Small intestine (tissue), 7 donors: Measurements from ENCODE around the gene MCUR1. TPM values are rescaled to one million over a fixed set of nuclear protein-coding genes. Genes with fewer than 3 reads are reported as not detected.
"Not testable (repeated sequence)": the region's sequence is repeated elsewhere in the genome, so short reads cannot be mapped to it uniquely, and the experiment has no call there.

Experiments
- DNase-seq, 2 donors: peaks; one replicate each; pipeline versions ENCODE4 v3.0.0 to v3.0.0-alpha.2; 2013
- FAIRE-seq: peaks from 2 replicates; lab custom pipeline; 2012; peaks lifted over from hg19 to GRCh38; lab: Jason Lieb, UNC
- H3K27ac ChIP-seq, 3 donors: one replicate each; pipeline ENCODE4 v1.5.1; 2013; ENCODE audit warnings: low read length in 2 of 3, mild to moderate bottlenecking in 2 of 3, control low read depth in 1 of 3, inconsistent platforms in 1 of 3, low read depth in 1 of 3, moderate library complexity in 1 of 3
- H3K27me3 ChIP-seq, 3 donors: one replicate each; pipeline ENCODE4 v1.6.1; 2013; ENCODE audit warnings: low read length in 3 of 3, inconsistent platforms in 1 of 3; ENCODE audit not compliant: control insufficient read depth in 3 of 3, insufficient read depth in 3 of 3
- H3K36me3 ChIP-seq, 3 donors: one replicate each; pipeline ENCODE4 v1.6.1; 2013; ENCODE audit warnings: low read length in 3 of 3, inconsistent platforms in 1 of 3, low read depth in 1 of 3, mild to moderate bottlenecking in 1 of 3, moderate library complexity in 1 of 3; ENCODE audit not compliant: control insufficient read depth in 3 of 3, insufficient read depth in 2 of 3
- H3K4me1 ChIP-seq, 3 donors: one replicate each; pipeline ENCODE4 v1.6.1; 2013; ENCODE audit warnings: low read length in 2 of 3, inconsistent platforms in 1 of 3, low read depth in 1 of 3, mild to moderate bottlenecking in 1 of 3, moderate library complexity in 1 of 3; ENCODE audit not compliant: control insufficient read depth in 3 of 3, insufficient read depth in 2 of 3
- H3K4me3 ChIP-seq, 3 donors: one replicate each; pipeline ENCODE4 v1.5.1; 2013; ENCODE audit warnings: low read length in 3 of 3, control low read depth in 1 of 3, inconsistent platforms in 1 of 3, low read depth in 1 of 3, mild to moderate bottlenecking in 1 of 3, moderate library complexity in 1 of 3
- H3K9me3 ChIP-seq, 2 donors: one replicate each; pipeline ENCODE4 v1.6.1; 2013; ENCODE audit warnings: low read depth in 1 of 2, low read length in 1 of 2; ENCODE audit not compliant: control insufficient read depth in 2 of 2, insufficient read depth in 1 of 2
- WGBS, 3 donors: extraction: QIAGEN DNeasy Blood & Tissue Kit; methylation state at CpG; one replicate each; pipeline ENCODE4 v1.1.7; 2013; 5-methylcytosine and 5-hydroxymethylcytosine counted together
- polyA plus RNA-seq, 4 donors: library from polyadenylated mRNA; stranded (reverse) in 3 of 4; unstranded in 1 of 4; fragments of 200-250 nt in 3 of 4; fragments of 120-200 nt in 1 of 4; gene quantifications; one replicate each; pipeline versions ENCODE4 v1.2.1 to v1.2.3, GENCODE V29; 2013
- donor health status: healthy with polysubstance abuse.
- donor health status: control.
- donor health status: control.
- donor health status: Bipolar disorder and iron deficiency.
- donor health status: healthy.

Gene MCUR1
- polyA plus RNA-seq, 4 donors = 15.6 to 83.2 (median 52.3) TPM

DNA sequence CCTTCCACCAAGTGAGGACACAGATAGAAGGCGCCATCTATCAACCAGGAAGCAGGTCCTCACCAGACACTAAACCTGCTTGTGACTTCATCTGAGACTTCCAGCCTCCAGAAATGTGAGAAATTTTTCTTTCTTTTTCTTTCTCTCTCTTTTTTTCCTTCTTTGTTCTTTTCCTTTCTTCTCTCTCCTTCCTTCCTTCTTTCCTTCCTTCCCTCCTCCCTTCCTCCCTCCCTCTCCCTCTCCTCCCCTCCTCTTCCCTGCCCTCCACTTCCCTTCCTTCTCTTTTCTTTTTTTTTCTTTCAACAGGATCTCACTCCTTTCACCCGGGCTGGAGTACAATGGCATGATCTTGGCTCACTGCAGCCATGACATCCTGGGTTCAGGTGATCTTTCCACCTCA, 37.4 kb upstream of the MCUR1 start:
- Histone ChIP-seq H3K36me3 (peaks cover 0 to under 1% (median 0%) of the 10 kb centered on the region in 3 donors), H3K27me3 (no peaks in the 10 kb centered on the region), H3K27ac (no peak overlapping the region), H3K4me3 (no peak overlapping the region), H3K4me1 (peaks cover 0 to 13% (median 0%) of the 10 kb centered on the region in 3 donors), H3K9me3 (peaks cover 0 to 5% of the 10 kb centered on the region in 2 donors)
- FAIRE-seq = no peak
- DNase-seq = no peak
- WGBS, 3 donors = 72 to 81% (median 72%) methylated on average over 2 of the region's 2 CpGs

DNA sequence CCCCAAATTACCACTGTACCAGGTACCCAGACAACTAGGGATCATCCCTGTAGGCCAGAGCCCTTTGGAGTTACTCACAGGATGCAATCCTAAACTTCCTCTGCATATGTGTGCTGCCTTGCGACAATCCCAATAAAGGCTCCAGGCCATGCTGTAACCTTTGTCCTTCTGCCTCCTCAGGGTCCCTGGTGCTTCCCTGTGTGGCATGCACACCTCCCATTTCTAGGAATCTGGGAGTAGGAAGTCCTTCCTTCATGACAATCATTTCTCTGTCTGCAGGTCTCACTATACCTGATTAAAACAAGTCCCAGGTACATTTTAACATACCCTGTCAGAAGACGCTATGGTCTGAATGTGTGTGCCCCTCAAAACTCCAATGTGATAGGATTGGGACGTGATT, 37.0 kb upstream of the MCUR1 start:
- peaks cover 0 to 2% (median 0%) of the 10 kb centered on the region in 3 donors for H3K36me3 ChIP-seq
- H3K27me3 ChIP-seq = no peaks in the 10 kb centered on the region
- H3K4me1 ChIP-seq = peaks cover 0 to 14% (median 0%) of the 10 kb centered on the region in 3 donors
- H3K9me3 ChIP-seq = peaks cover 0 to 9% of the 10 kb centered on the region in 2 donors
- FAIRE-seq (no peak), DNase-seq (peak in 1 of 2 donors; percentile 52)
- 77 to 91% (median 86%) methylated on average over 3 of the region's 3 CpGs for WGBS, 3 donors
- H3K4me3 ChIP-seq = no peak overlapping the region
- peak overlapping the region in 1 of 3 donors; percentile 6 for H3K27ac ChIP-seq

DNA sequence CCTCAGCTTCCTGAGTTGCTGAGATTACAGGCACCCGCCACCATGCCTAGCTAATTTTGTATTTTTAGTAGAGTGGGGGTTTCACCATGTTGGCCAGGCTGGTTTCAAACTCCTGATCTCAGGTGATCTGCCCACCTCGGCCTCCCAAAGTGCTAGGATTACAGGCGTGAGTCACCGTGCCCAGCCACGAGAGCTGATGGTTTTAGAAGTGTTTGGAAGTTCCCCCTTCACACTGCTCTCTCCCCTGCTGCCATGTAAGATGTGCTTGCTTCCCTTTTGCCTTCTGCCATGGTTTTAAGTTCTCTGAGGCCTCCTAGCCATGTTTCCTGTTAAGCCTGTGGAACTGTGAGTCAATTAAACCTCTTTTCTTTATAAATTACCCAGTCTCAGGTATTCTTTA, 36.3 kb upstream of the MCUR1 start:
- 87 to 89% (median 89%) methylated on average over 5 of the region's 5 CpGs for WGBS, 3 donors
- H3K27me3 ChIP-seq, DNase-seq, H3K4me3 ChIP-seq, FAIRE-seq, H3K36me3 ChIP-seq, H3K9me3 ChIP-seq: not testable (repeated sequence)
- Histone ChIP-seq H3K4me1 (peaks cover 0 to 14% (median 0%) of the 10 kb centered on the region in 3 donors), H3K27ac (peak overlapping the region in 1 of 3 donors; percentile 6)

DNA sequence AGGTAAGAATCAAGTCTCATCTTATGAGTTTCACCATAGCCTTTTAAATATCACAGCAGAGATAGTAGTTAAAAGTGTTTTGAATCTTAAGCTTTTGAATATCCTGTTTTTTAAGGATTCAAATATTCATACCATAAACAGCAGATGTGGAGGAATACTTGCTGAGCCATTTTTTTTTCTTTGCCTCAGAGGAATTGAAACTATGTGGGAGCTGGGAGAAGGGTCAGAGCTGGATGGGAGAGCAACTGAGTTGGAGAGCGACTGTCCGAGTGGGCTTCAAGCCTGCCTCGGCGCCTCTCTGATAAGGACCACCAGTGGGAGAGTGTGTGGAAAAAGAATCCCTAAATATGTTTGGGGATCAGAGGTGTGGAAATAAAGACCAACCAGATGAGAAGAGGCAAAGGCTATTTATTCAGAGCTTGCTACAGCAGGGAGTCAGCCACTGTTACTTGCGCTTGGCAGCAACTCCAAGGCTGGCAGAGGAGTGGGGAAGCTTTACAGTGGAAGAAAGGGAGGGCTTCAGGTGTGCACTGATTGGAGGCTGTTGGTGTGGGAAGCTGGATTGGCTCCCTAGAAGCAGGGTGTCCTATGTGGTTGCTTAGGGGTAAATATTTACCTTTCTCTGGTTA, 34.3 kb upstream of the MCUR1 start:
- DNase-seq (no peak), FAIRE-seq (no peak)
- no peaks in the 10 kb centered on the region for H3K27me3 ChIP-seq
- H3K4me3 ChIP-seq = no peak overlapping the region
- H3K36me3 ChIP-seq = peaks cover 0 to 2% (median 0%) of the 10 kb centered on the region in 3 donors
- H3K27ac ChIP-seq = no peak overlapping the region
- WGBS, 3 donors = 62 to 95% (median 83%) methylated on average over 5 of the region's 5 CpGs
- peaks cover 0 to 14% (median 0%) of the 10 kb centered on the region in 3 donors for H3K4me1 ChIP-seq
- H3K9me3 ChIP-seq = peaks cover 0 to 7% of the 10 kb centered on the region in 2 donors

DNA sequence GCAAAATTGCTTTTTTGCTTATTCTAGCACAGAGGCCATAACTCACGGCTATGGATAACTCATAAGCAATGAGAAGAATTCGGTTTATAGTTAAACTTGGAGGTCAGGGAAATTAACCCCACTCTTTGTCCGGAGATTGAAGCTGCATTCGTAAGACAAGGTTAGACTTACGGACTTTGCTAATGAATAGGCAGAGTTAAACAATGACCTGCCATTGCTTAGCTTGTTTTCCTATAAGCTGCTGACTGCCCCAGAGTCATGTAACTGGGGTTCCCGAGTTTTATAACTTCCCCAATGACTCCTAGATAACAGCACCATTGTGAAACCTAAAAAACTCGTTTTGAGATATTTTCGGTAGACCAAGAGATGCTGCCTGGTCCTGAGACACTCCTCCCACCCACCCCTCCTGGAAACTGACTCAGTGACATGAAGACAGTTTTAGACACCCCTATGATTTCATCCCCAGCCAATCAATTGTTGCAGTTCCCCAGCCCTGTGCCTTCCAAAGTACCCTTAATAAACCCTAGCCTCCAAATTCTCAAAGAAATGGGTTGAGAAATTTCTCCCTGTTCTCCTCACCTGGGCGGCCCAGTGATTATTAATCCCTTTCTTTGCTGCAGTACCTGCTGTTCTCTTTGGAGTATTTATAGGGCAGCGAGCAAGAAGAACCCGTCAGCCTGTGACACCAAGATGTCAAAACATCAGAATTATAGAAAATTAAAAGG, 33.1 kb upstream of the MCUR1 start:
- peaks cover 0 to 14% (median 0%) of the 10 kb centered on the region in 3 donors for H3K4me1 ChIP-seq
- H3K36me3 ChIP-seq = peaks cover 0 to 2% (median 0%) of the 10 kb centered on the region in 3 donors
- peak overlapping the region in 1 of 3 donors; percentile 64 for H3K27ac ChIP-seq
- no peak overlapping the region for H3K4me3 ChIP-seq
- no peaks in the 10 kb centered on the region for H3K27me3 ChIP-seq
- DNase-seq (peak in 1 of 2 donors; percentile 67), FAIRE-seq (no peak)
- WGBS, 3 donors = 49 to 72% (median 55%) methylated on average over 11 of the region's 11 CpGs
- H3K9me3 ChIP-seq = peaks cover 0 to 7% of the 10 kb centered on the region in 2 donors

DNA sequence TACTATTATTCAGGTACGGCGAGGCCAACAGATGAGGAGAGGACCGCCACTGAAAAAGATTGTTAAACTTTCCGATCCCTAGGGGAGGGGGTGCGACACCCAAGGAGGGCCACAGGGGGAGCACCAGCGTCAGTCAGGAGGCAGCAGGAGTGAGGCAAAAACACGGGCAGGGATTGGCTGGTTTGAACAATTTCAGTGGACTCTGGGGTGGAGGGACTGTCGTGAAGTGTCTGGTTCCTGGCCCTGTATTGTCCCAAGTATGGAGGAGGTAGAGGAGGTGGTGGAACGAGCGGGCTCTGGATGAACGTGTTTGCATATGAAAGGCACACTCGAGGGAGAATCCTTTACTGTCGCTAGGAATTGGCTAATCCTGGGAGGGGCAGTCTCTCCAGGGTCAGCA, 32.5 kb upstream of the MCUR1 start:
- WGBS, 3 donors = 81 to 89% (median 81%) methylated on average over 13 of the region's 13 CpGs
- FAIRE-seq = no peak
- Histone ChIP-seq H3K4me3 (no peak overlapping the region), H3K27ac (peak overlapping the region in 1 of 3 donors; percentile 37), H3K4me1 (peaks cover 0 to 14% (median 0%) of the 10 kb centered on the region in 3 donors), H3K27me3 (no peaks in the 10 kb centered on the region), H3K36me3 (peaks cover 0 to 2% (median 0%) of the 10 kb centered on the region in 3 donors), H3K9me3 (peaks cover 0 to 7% of the 10 kb centered on the region in 2 donors)
- DNase-seq = no peak

DNA sequence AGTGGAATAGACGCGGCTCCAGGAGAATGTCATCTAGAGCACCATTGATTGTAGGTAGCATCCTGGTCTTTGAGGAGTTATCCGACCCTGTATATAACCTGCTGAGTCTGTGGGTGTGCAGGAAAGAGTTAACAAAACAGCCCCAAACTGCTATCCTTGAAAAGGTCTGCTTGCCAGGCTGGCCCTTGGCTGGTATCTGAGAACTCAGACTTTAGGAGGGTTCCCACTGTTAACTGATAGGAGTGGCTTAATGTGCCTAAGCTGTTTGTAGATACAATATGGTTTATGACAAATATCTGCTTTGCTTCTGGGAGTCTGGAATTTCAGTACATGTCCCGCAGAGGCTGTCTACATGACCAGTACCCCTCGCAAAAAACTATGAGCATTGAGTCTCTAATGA, 27.6 kb upstream of the MCUR1 start:
- Histone ChIP-seq H3K9me3 (peaks cover 0 to 5% of the 10 kb centered on the region in 2 donors), H3K4me1 (peaks cover 0 to 3% (median 2%) of the 10 kb centered on the region in 3 donors), H3K4me3 (no peak overlapping the region), H3K27ac (no peak overlapping the region), H3K27me3 (no peaks in the 10 kb centered on the region), H3K36me3 (peaks cover 0 to 2% (median 0%) of the 10 kb centered on the region in 3 donors)
- 87 to 89% (median 88%) methylated on average over 5 of the region's 5 CpGs for WGBS, 3 donors
- DNase-seq (no peak), FAIRE-seq (no peak)

DNA sequence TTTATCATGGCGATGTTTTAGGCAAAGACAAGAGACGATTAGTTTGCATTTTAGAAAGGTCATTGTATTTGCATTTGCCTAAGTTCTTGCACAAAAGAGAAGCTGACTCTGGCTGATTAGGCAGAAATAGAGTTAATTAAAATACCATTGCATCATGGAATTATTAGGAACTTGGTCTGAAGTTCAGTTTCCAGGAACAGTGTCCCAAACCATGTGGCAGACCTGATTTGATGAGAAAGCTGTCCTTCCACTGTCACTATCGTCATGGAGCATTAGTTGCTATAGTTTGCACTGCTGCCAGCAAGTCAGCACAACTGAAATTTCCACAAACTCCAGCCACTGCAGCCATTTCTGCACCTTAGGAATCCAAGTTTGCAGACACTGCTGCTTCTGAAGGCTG, 24.3 kb upstream of the MCUR1 start:
- no peaks in the 10 kb centered on the region for H3K27me3 ChIP-seq
- H3K9me3 ChIP-seq = no peaks in the 10 kb centered on the region
- no peaks in the 10 kb centered on the region for H3K36me3 ChIP-seq
- H3K4me1 ChIP-seq = peaks cover 0 to 3% (median 0%) of the 10 kb centered on the region in 3 donors
- H3K4me3 ChIP-seq = no peak overlapping the region
- no peak overlapping the region for H3K27ac ChIP-seq
- 37 to 71% (median 38%) methylated on average over 3 of the region's 3 CpGs for WGBS, 3 donors
- FAIRE-seq (no peak), DNase-seq (no peak)
